Tibial artery (tissue), 4 donors: ENCODE results near the gene TCF21.
"Not testable (repeated sequence)": the region's sequence is repeated elsewhere in the genome, so short reads cannot be mapped to it uniquely, and the experiment has no call there.

Experiments used
- DNase-seq, 2 donors: peaks; one replicate each; pipeline ENCODE4 v3.0.0-alpha.2; 2019
- H3K27ac ChIP-seq, 2 donors: fragments of 200-600 bp; sonication (generic) in 1 of 2; 1 replicate in 1 of 2; 2 replicates in 1 of 2; pipeline ENCODE4 v1.5.1; 2018 to 2019; ENCODE audit warnings: mild to moderate bottlenecking in 1 of 2
- H3K27me3 ChIP-seq, 2 donors: fragments of 200-600 bp; sonication (generic) in 1 of 2; one replicate each; pipeline versions ENCODE4 v1.5.1 to v1.6.0; 2016 to 2019
- H3K36me3 ChIP-seq, 3 donors: fragments of 200-600 bp; sonication (generic) in 2 of 3; one replicate each; pipeline ENCODE4 v1.5.1; 2016 to 2019; ENCODE audit warnings: mild to moderate bottlenecking in 2 of 3
- H3K4me1 ChIP-seq, 4 donors: fragments of 200-600 bp; sonication (generic) in 2 of 4; 1 replicate in 3 of 4; 2 replicates in 1 of 4; pipeline ENCODE4 v1.5.1; 2016 to 2019
- H3K4me3 ChIP-seq, 2 donors: fragments of 200-600 bp; sonication (generic) in 1 of 2; 1 replicate in 1 of 2; 2 replicates in 1 of 2; pipeline ENCODE4 v1.5.1; 2018 to 2019; ENCODE audit warnings: mild to moderate bottlenecking in 2 of 2
- H3K9me3 ChIP-seq, 3 donors: fragments of 200-600 bp; sonication (generic) in 1 of 3; one replicate each; pipeline ENCODE4 v1.5.1; 2016 to 2019
- intact Hi-C: fragments of 100-400 bp; cut with DNase I; formaldehyde crosslinking; loops from one replicate; pipeline ENCODE4 v1.15.0; 2023; ENCODE audit warnings: low total_unique reads
- TF ChIP-seq, protein P1 (sequence below), 2 experiments: fragments of 200-600 bp in 1 of 2; fragments of 450-650 bp in 1 of 2; IDR thresholded peaks; one replicate each; pipeline ENCODE4 v1.5.1; 2017 to 2019; ENCODE audit warnings: antibody characterized with exemption in 2 of 2, mild to moderate bottlenecking in 1 of 2, moderate library complexity in 1 of 2

TCF21 gene

DNA sequence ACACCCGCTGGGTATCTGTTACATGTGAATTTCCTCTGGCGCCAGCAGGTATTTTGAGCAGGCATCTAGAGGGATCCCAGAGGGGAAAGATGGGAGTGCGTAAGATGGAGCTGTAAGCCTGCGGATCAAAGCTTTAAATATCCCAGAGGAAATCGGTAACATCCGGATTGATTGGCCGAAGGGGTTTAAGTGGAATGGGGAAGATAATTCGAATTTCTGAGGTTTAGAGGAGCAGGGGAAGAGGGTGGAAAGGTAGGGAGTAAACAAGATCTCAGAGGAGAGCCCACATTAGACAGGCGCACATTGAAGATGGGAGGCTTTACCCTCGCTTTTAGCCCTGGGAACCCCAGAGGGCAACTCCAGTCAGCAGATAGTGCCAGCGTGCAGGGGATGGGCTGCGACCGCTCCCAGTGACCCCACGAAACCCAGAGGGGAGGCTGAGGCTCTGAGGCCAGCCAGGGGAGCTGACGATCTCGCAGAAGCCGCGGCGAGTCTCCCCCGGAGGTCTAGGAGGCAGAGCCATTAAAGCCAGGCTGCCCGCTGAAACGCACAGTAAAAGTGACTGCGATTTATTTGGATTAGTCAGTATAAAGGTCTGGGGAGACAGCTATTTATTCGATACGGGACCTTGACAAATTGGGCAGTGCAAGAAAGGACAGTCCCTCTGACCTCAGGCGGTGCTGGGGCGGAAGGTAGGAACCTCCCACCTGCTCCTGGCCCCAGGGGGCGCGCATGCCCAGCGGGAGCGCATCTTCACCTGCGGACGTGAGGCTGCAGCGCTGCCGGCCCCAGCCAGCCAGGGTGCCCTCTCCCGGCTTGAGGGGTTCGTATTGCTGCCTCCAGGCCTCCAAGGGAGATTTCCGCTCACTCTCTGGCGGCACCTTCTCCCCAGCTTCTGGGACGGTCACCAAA is 34.3 kb upstream of the TCF21 start:
- no peak for DNase-seq
- intact Hi-C loops, result no loop called here
- Histone ChIP-seq H3K9me3 (no peaks in the 10 kb centered on the region), H3K4me1 (peaks cover 0 to 8% (median 3%) of the 10 kb centered on the region in 4 donors), H3K4me3 (no peak overlapping the region), H3K27ac (no peak overlapping the region), H3K27me3 (peaks cover 0 to 50% of the 10 kb centered on the region in 2 donors), H3K36me3 (no peaks in the 10 kb centered on the region)
- TF ChIP-seq, protein P1, sequence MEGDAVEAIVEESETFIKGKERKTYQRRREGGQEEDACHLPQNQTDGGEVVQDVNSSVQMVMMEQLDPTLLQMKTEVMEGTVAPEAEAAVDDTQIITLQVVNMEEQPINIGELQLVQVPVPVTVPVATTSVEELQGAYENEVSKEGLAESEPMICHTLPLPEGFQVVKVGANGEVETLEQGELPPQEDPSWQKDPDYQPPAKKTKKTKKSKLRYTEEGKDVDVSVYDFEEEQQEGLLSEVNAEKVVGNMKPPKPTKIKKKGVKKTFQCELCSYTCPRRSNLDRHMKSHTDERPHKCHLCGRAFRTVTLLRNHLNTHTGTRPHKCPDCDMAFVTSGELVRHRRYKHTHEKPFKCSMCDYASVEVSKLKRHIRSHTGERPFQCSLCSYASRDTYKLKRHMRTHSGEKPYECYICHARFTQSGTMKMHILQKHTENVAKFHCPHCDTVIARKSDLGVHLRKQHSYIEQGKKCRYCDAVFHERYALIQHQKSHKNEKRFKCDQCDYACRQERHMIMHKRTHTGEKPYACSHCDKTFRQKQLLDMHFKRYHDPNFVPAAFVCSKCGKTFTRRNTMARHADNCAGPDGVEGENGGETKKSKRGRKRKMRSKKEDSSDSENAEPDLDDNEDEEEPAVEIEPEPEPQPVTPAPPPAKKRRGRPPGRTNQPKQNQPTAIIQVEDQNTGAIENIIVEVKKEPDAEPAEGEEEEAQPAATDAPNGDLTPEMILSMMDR (IDR thresholded peaks at IDR 0.05), result no peak

DNA sequence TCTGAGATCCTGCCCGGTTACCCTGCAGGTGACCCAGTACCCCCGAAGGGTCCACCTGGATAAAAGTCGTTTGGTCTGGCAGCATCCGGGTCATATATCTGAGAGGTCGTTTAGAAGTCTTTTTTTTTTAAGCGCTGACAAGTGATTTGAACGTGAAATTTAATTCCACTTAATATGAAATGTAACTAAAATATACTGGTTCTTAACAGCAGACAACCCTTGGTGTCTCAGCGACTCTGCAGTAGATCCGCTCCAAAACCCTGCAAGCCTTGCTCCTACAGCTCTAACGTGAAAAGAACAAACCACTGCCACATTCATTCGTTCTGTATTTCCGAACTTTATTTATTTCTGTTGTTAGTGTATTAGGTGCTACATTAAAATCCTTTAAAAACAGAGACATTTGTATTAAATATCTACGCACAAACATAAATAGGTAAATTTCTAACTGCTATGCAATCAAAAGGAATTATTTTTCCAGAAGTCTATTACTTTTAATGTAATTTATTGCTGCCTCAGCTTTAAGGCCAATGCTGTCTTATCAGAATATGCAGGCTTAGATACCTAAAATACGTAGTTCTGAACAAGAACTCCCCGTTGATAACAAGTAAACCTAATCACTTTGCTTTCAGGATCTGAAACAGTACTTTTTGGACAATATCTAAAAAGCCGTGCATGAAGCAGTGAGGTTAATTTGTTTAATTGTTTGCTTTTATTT is 33.5 kb upstream of the TCF21 start:
- no peak for DNase-seq

GRCh38 chr6:133855991-133856370 is 32.9 kb upstream of the TCF21 start:
- TF ChIP-seq, protein P1 (IDR thresholded peaks at IDR 0.05), result no peak
- no peak overlapping the region for H3K4me3 ChIP-seq
- no peaks in the 10 kb centered on the region for H3K9me3 ChIP-seq
- H3K27me3 ChIP-seq, result peaks cover 0 to 50% of the 10 kb centered on the region in 2 donors
- H3K27ac ChIP-seq, result no peak overlapping the region
- intact Hi-C loops, result no loop called here
- no peak for DNase-seq
- peaks cover 0 to 8% (median 3%) of the 10 kb centered on the region in 4 donors for H3K4me1 ChIP-seq
- H3K36me3 ChIP-seq, result no peaks in the 10 kb centered on the region

More for the DNA sequence above, 33.5 kb upstream of the TCF21 start:
- Histone ChIP-seq H3K27me3 (peaks cover 0 to 50% of the 10 kb centered on the region in 2 donors), H3K4me1 (peaks cover 0 to 8% (median 3%) of the 10 kb centered on the region in 4 donors), H3K27ac (no peak overlapping the region), H3K9me3 (no peaks in the 10 kb centered on the region), H3K36me3 (no peaks in the 10 kb centered on the region), H3K4me3 (no peak overlapping the region)
- TF ChIP-seq, protein P1 (IDR thresholded peaks at IDR 0.05), result no peak
- intact Hi-C loops, result no loop called here

- intact Hi-C loops, result no loop called here
- Histone ChIP-seq H3K27ac (no peak overlapping the region), H3K27me3 (peaks cover 0 to 50% of the 10 kb centered on the region in 2 donors)
These were observed 32.0 kb upstream of the TCF21 start for GRCh38 chr6:133856911-133857310.

GRCh38 chr6:133857696-133858095 is 31.2 kb upstream of the TCF21 start:
- no peak for DNase-seq
- no peaks in the 10 kb centered on the region for H3K36me3 ChIP-seq
- H3K27me3 ChIP-seq, result peaks cover 0 to 50% of the 10 kb centered on the region in 2 donors
- TF ChIP-seq, protein P1 (IDR thresholded peaks at IDR 0.05), result no peak
- H3K4me3 ChIP-seq, result no peak overlapping the region
- H3K27ac ChIP-seq, result no peak overlapping the region
- peaks cover 0 to 10% (median 7%) of the 10 kb centered on the region in 3 donors for H3K9me3 ChIP-seq
- H3K4me1 ChIP-seq, result peaks cover 0 to 8% (median 3%) of the 10 kb centered on the region in 4 donors
- intact Hi-C loops, result no loop called here

More at GRCh38 chr6:133856911-133857310, 32.0 kb upstream of the TCF21 start:
- TF ChIP-seq, protein P1 (IDR thresholded peaks at IDR 0.05), result no peak
- no peak for DNase-seq
- Histone ChIP-seq H3K36me3 (no peaks in the 10 kb centered on the region), H3K4me1 (peaks cover 0 to 8% (median 3%) of the 10 kb centered on the region in 4 donors), H3K4me3 (no peak overlapping the region), H3K9me3 (peaks cover 0 to 2% (median 0%) of the 10 kb centered on the region in 3 donors)

GRCh38 chr6:133861337-133861736 is 27.6 kb upstream of the TCF21 start:
- H3K4me3 ChIP-seq, DNase-seq, H3K36me3 ChIP-seq, H3K27ac ChIP-seq, H3K4me1 ChIP-seq, intact Hi-C loops: not testable (repeated sequence)
- H3K27me3 ChIP-seq, result peaks cover 0 to 31% of the 10 kb centered on the region in 2 donors
- peaks cover 8 to 29% (median 28%) of the 10 kb centered on the region in 3 donors for H3K9me3 ChIP-seq
